ENCODE data around the gene ACP3.

DNA sequence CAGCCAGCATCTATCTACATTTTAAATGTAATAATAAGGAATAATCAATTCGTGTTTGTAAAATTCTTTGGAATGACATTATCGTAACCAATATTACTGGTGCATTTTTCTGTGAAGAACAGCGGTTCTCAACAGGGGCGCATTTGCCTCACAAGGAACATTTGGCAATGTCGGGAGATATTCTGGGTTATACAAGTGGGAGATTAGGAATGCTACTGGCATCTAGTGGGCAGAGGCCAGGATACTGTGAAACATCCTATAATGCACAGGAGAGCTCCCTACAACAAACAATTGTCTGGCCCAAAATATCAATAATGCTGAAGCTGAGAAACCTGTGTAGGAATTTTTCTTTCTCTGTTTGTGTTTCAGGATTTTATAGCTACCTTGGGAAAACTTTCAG is 25.0 kb downstream of the ACP3 start:
- TF ChIP-seq, protein P1, sequence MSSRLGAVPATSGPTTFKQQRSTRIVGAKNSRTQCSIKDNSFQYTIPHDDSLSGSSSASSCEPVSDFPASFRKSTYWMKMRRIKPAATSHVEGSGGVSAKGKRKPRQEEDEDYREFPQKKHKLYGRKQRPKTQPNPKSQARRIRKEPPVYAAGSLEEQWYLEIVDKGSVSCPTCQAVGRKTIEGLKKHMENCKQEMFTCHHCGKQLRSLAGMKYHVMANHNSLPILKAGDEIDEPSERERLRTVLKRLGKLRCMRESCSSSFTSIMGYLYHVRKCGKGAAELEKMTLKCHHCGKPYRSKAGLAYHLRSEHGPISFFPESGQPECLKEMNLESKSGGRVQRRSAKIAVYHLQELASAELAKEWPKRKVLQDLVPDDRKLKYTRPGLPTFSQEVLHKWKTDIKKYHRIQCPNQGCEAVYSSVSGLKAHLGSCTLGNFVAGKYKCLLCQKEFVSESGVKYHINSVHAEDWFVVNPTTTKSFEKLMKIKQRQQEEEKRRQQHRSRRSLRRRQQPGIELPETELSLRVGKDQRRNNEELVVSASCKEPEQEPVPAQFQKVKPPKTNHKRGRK (tag; IDR thresholded peaks at IDR 0.05): no peak
- TF ChIP-seq, protein P2, sequence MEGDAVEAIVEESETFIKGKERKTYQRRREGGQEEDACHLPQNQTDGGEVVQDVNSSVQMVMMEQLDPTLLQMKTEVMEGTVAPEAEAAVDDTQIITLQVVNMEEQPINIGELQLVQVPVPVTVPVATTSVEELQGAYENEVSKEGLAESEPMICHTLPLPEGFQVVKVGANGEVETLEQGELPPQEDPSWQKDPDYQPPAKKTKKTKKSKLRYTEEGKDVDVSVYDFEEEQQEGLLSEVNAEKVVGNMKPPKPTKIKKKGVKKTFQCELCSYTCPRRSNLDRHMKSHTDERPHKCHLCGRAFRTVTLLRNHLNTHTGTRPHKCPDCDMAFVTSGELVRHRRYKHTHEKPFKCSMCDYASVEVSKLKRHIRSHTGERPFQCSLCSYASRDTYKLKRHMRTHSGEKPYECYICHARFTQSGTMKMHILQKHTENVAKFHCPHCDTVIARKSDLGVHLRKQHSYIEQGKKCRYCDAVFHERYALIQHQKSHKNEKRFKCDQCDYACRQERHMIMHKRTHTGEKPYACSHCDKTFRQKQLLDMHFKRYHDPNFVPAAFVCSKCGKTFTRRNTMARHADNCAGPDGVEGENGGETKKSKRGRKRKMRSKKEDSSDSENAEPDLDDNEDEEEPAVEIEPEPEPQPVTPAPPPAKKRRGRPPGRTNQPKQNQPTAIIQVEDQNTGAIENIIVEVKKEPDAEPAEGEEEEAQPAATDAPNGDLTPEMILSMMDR (IDR thresholded peaks at IDR 0.05 in 2 of 3, conservative IDR thresholded peaks at IDR 0.05 in 1 of 3; ENCODE audit: insufficient read depth in 2 of 3, low read depth in 1 of 3, low read length in 3 of 3): no peak
- no peak for TF ChIP-seq RBM22 (IDR thresholded peaks at IDR 0.05; ENCODE audit: low read depth, low read length, poor library complexity, severe bottlenecking)
- TF ChIP-seq POLR2AphosphoS5 (IDR thresholded peaks at IDR 0.05; ENCODE audit: control insufficient read depth, insufficient read depth, low read depth, low read length): no peak
- no peak for TF ChIP-seq SP1 (CRISPR knock-in tag; IDR thresholded peaks at IDR 0.05)
- no peak for TF ChIP-seq SLC30A9 (CRISPR knock-in tag; IDR thresholded peaks at IDR 0.05)
- no peak for TF ChIP-seq CHD1 (IDR thresholded peaks at IDR 0.05; ENCODE audit: low read length)

Measured in K562 (cell line).